ENCODE measurements around the gene JUND. TPM values are rescaled to one million over a fixed set of nuclear protein-coding genes. Genes with fewer than 3 reads are reported as not detected.

Gene JUND
- total RNA-seq, 2 donors from 2014 or later, result 643 to 922 TPM

- DNase-seq (ENCODE audit: low spot score) (no peak), ATAC-seq (ENCODE audit: insufficient number of reproducible peaks, low FRiP score, low read depth) (no peak)
- Histone ChIP-seq H3K9me3 (no peaks in the 10 kb centered on the region), H3K4me3 (no peak overlapping the region), H3K27ac (no peak overlapping the region), H3K27me3 (replicated peaks; ENCODE audit: insufficient read depth) (no peaks in the 10 kb centered on the region), H3K4me1 (ENCODE audit: control insufficient read depth in 1 of 2, low read depth in 2 of 2) (peaks cover 7 to 23% of the 10 kb centered on the region in 2 donors), H3K36me3 (peaks cover 32% of the 10 kb centered on the region)
- no peak for TF ChIP-seq CTCF (IDR thresholded peaks at IDR 0.05)
Measured at GRCh38 chr19:18270326-18270725, 11.1 kb downstream of the JUND start.

- H3K9me3 ChIP-seq, result no peaks in the 10 kb centered on the region
- no peak for TF ChIP-seq CTCF (IDR thresholded peaks at IDR 0.05)
- peaks cover 43% of the 10 kb centered on the region for H3K36me3 ChIP-seq
- peaks cover under 1 to 13% of the 10 kb centered on the region in 2 donors for H3K4me1 ChIP-seq (ENCODE audit: control insufficient read depth in 1 of 2, low read depth in 2 of 2)
- ATAC-seq (ENCODE audit: insufficient number of reproducible peaks, low FRiP score, low read depth) (no peak), DNase-seq (ENCODE audit: low spot score) (no peak)
- H3K27me3 ChIP-seq (replicated peaks; ENCODE audit: insufficient read depth), result no peaks in the 10 kb centered on the region
- no peak overlapping the region for H3K4me3 ChIP-seq
- H3K27ac ChIP-seq, result no peak overlapping the region
Measured at GRCh38 chr19:18269070-18269723, 12.2 kb downstream of the JUND start.

GRCh38 chr19:18266771-18267686 is 14.4 kb downstream of the JUND start:
- Histone ChIP-seq H3K9me3 (no peaks in the 10 kb centered on the region), H3K27me3 (replicated peaks; ENCODE audit: insufficient read depth) (no peaks in the 10 kb centered on the region), H3K4me3 (no peak overlapping the region), H3K4me1 (ENCODE audit: control insufficient read depth in 1 of 2, low read depth in 2 of 2) (no peaks in the 10 kb centered on the region), H3K27ac (no peak overlapping the region), H3K36me3 (peaks cover 54% of the 10 kb centered on the region)
- TF ChIP-seq CTCF (IDR thresholded peaks at IDR 0.05), result no peak
- DNase-seq (ENCODE audit: low spot score) (no peak), ATAC-seq (ENCODE audit: insufficient number of reproducible peaks, low FRiP score, low read depth) (no peak)

DNA sequence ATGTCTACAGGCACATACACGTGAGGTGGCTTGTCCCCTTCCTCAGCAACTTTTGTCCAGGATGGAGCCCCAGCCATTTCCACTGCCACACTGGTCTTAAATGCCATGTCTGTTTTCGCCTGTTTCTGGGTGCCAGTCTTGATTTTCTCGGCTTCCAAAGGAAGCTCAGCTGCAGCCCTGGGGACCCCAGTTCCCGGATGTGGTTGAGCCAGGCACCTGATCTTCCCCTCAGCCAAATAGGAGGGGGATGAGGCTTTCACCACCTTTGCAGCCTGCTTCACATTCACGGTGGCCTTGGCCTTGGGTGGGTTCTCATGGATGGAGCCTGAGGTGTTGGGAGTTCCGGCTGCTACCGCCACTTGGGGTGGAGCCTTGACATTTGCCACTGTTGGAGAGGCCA is 15.8 kb downstream of the JUND start:
- Histone ChIP-seq H3K27ac (no peak overlapping the region), H3K4me3 (no peak overlapping the region), H3K27me3 (replicated peaks; ENCODE audit: insufficient read depth) (no peaks in the 10 kb centered on the region), H3K4me1 (ENCODE audit: control insufficient read depth in 1 of 2, low read depth in 2 of 2) (no peaks in the 10 kb centered on the region), H3K9me3 (no peaks in the 10 kb centered on the region), H3K36me3 (peaks cover 54% of the 10 kb centered on the region)
- DNase-seq (ENCODE audit: low spot score) (no peak), ATAC-seq (ENCODE audit: insufficient number of reproducible peaks, low FRiP score, low read depth) (no peak)
- no peak for TF ChIP-seq CTCF (IDR thresholded peaks at IDR 0.05)

DNA sequence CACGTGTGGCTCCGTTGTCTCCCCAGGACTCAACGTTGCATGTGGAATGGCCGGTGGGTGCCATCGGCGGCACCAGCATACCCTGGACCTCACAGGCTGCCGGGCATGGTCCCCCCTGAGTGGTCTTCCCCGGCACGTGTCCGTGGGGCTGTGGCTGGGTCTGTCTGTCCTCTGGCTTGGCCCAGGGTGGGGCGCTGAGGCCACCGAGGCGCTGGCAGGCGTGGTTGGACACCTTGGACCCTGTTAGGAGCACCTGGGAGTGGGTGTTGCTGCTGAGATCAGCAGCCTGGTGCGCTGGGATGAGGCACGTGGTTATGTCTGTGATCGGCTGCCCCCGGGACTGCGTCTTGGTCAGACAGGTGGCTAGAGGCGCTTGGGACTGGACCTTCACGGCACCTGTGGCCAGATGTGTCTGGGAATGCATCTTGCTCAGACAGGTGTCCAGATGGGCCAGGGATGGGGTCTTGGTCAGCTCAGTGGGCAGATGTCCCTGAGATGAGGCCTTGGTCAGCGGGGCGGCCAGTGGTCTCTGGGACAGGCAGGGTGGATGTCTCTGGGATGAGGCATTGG is 16.4 kb downstream of the JUND start:
- Histone ChIP-seq H3K27me3 (replicated peaks; ENCODE audit: insufficient read depth) (no peaks in the 10 kb centered on the region), H3K36me3 (peaks cover 54% of the 10 kb centered on the region), H3K9me3 (no peaks in the 10 kb centered on the region), H3K4me3 (no peak overlapping the region), H3K4me1 (ENCODE audit: control insufficient read depth in 1 of 2, low read depth in 2 of 2) (no peaks in the 10 kb centered on the region), H3K27ac (no peak overlapping the region)
- TF ChIP-seq CTCF (IDR thresholded peaks at IDR 0.05), result no peak
- ATAC-seq (ENCODE audit: insufficient number of reproducible peaks, low FRiP score, low read depth) (no peak), DNase-seq (ENCODE audit: low spot score) (no peak)

Data from thoracic aorta (tissue), 2 donors.